HepG2 (cell line): ENCODE data around the gene LENEP. TPM values are rescaled to one million over a fixed set of nuclear protein-coding genes. Genes with fewer than 3 reads are reported as not detected.

ENCODE experiments used
- AGO1 ChIP-seq: fragments of 200-400 bp; formaldehyde crosslinking; IDR thresholded peaks from 2 replicates; pipeline ENCODE4 v1.6.1; 2017; ENCODE audit warnings: mild to moderate bottlenecking, low read depth, low read length, moderate library complexity; ENCODE audit not compliant: poor library complexity, severe bottlenecking
- ARHGAP35 ChIP-seq: sonication (generic); formaldehyde crosslinking; IDR thresholded peaks from 2 replicates; pipeline ENCODE4 v1.9.0; 2022; ENCODE audit warnings: mild to moderate bottlenecking, inconsistent platforms, moderate library complexity, missing genetic modification reagents, borderline replicate concordance
- CBX5 ChIP-seq: sonication (generic); formaldehyde crosslinking; IDR thresholded peaks from 2 replicates; pipeline ENCODE4 v1.4.0; 2020; ENCODE audit warnings: missing genetic modification reagents, borderline replicate concordance
- FOXP1 ChIP-seq, 2 experiments: fragments of 450-650 bp in 1 of 2; IDR thresholded peaks; 2 replicates each; pipeline ENCODE4 v1.6.1; 2017 to 2018; ENCODE audit warnings: antibody characterized with exemption in 1 of 2
- GABPA ChIP-seq, 2 experiments: IDR thresholded peaks; 2 replicates each; pipeline ENCODE4 v1.6.1; 2011 to 2016; ENCODE audit warnings: low read depth in 2 of 2, low read length in 1 of 2, missing biosample characterization in 1 of 2, missing genetic modification characterization in 1 of 2
- NONO ChIP-seq, 2 experiments: fragments of 450-650 bp in 1 of 2; sonication (generic) in 1 of 2; formaldehyde crosslinking in 1 of 2; IDR thresholded peaks in 1 of 2; conservative IDR thresholded peaks in 1 of 2; 2 replicates each; pipeline versions ENCODE4 v1.6.1 to v1.8.0; 2017 to 2022; ENCODE audit warnings: mild to moderate bottlenecking in 1 of 2, missing genetic modification reagents in 1 of 2, moderate library complexity in 1 of 2
- SCMH1 ChIP-seq: sonication (generic); formaldehyde crosslinking; IDR thresholded peaks from 2 replicates; pipeline ENCODE4 v1.9.0; 2021; ENCODE audit warnings: missing genetic modification reagents, mild to moderate bottlenecking, borderline replicate concordance
- SMAD9 ChIP-seq: sonication (generic); formaldehyde crosslinking; IDR thresholded peaks from 2 replicates; pipeline ENCODE4 v1.5.1; 2020; ENCODE audit warnings: mild to moderate bottlenecking, missing genetic modification reagents
- SOX13 ChIP-seq, 3 experiments: fragments of 450-650 bp in 1 of 3; sonication (generic) in 1 of 3; formaldehyde crosslinking in 1 of 3; IDR thresholded peaks in 2 of 3; conservative IDR thresholded peaks in 1 of 3; 2 replicates each; pipeline versions ENCODE4 v1.5.0 to v1.6.1; 2016 to 2020; ENCODE audit warnings: antibody characterized with exemption in 1 of 3, mild to moderate bottlenecking in 1 of 3, missing compliant biosample characterization in 1 of 3, missing genetic modification reagents in 1 of 3, moderate library complexity in 1 of 3
- XRCC5 ChIP-seq: fragments of 200-400 bp; formaldehyde crosslinking; optimal IDR thresholded peaks from 2 replicates; pipeline ENCODE3; 2017; ENCODE audit warnings: mild to moderate bottlenecking, low read length
- ZNF20 ChIP-seq: sonication (generic); formaldehyde crosslinking; IDR thresholded peaks from 2 replicates; pipeline ENCODE4 v1.4.0; 2020; ENCODE audit warnings: mild to moderate bottlenecking, moderate library complexity, missing genetic modification reagents
- ZNF24 ChIP-seq: fragments of 450-650 bp; IDR thresholded peaks from 2 replicates; pipeline ENCODE4 v1.6.1; 2017; ENCODE audit warnings: antibody characterized with exemption, mild to moderate bottlenecking
- ZNF33A ChIP-seq: sonication (generic); formaldehyde crosslinking; IDR thresholded peaks from 2 replicates; pipeline ENCODE4 v1.5.1; 2020; ENCODE audit warnings: missing genetic modification reagents, mild to moderate bottlenecking, moderate library complexity, borderline replicate concordance
- ZNF451 ChIP-seq: sonication (generic); formaldehyde crosslinking; IDR thresholded peaks from 2 replicates; pipeline ENCODE4 v1.5.0; 2020; ENCODE audit warnings: mild to moderate bottlenecking, missing genetic modification reagents
- ZNF558 ChIP-seq: sonication (generic); formaldehyde crosslinking; IDR thresholded peaks from 2 replicates; pipeline ENCODE4 v1.9.0; 2022; ENCODE audit warnings: mild to moderate bottlenecking, missing genetic modification reagents, borderline replicate concordance
- ZNF567 ChIP-seq: sonication (generic); formaldehyde crosslinking; IDR thresholded peaks from 2 replicates; pipeline ENCODE4 v1.8.1; 2023; ENCODE audit warnings: mild to moderate bottlenecking, missing genetic modification reagents, borderline replicate concordance
- ZNF780A ChIP-seq: sonication (generic); formaldehyde crosslinking; IDR thresholded peaks from 2 replicates; pipeline ENCODE4 v1.8.0; 2022; ENCODE audit warnings: mild to moderate bottlenecking, missing genetic modification reagents, moderate library complexity
- ZNF816 ChIP-seq: sonication (generic); formaldehyde crosslinking; IDR thresholded peaks from 2 replicates; pipeline ENCODE4 v1.8.0; 2022; ENCODE audit warnings: missing genetic modification reagents, mild to moderate bottlenecking, borderline replicate concordance
- ZSCAN5A ChIP-seq: sonication (generic); formaldehyde crosslinking; IDR thresholded peaks from 2 replicates; pipeline ENCODE4 v1.8.0; 2022; ENCODE audit warnings: mild to moderate bottlenecking, missing genetic modification reagents, borderline replicate concordance
- polyA plus RNA-seq, 8 experiments: library from polyadenylated mRNA; depleted of rRNA in 3 of 8; stranded (reverse) in 7 of 8; unstranded in 1 of 8; fragments of >200 nt; fragmentation: Illumina TruSeq in 4 of 8; extraction: Trizol in 4 of 8; gene quantifications; 2 replicates each; pipeline versions ENCODE4 v1.2.1 to v1.2.3, GENCODE V29; 2011 to 2016; ENCODE audit warnings: low read depth in 4 of 8, missing spikeins in 1 of 8, mixed read lengths in 1 of 8; ENCODE audit not compliant: insufficient read depth in 1 of 8
- total RNA-seq, 5 experiments: library from RNA; depleted of rRNA; stranded (reverse); fragments of >200 nt; fragmentation: Illumina TruSeq; extraction: Trizol; gene quantifications; 2 replicates each; pipeline ENCODE4 v1.2.3, GENCODE V29; 2016; ENCODE audit warnings: low read depth in 1 of 5
- TF ChIP-seq, protein P1 (sequence below): sonication (generic); formaldehyde crosslinking; IDR thresholded peaks from 2 replicates; pipeline ENCODE4 v1.5.0; 2020; ENCODE audit warnings: missing genetic modification reagents
- TF ChIP-seq, protein P2 (sequence below): sonication (generic); formaldehyde crosslinking; IDR thresholded peaks from 2 replicates; pipeline ENCODE4 v1.5.0; 2020; ENCODE audit warnings: mild to moderate bottlenecking, low read depth, missing genetic modification reagents, borderline replicate concordance
- TF ChIP-seq, protein P3 (sequence below): sonication (generic); formaldehyde crosslinking; IDR thresholded peaks from 2 replicates; pipeline ENCODE4 v1.8.0; 2022; ENCODE audit warnings: missing genetic modification reagents, mild to moderate bottlenecking, inconsistent platforms, borderline replicate concordance

Gene LENEP
- total and polyA plus RNA-seq, 2 of the 13 experiments (the other 11 are each of a cell fraction or from before 2014, with no cell fraction given), result 0.29 TPM; not detected in 1

DNA sequence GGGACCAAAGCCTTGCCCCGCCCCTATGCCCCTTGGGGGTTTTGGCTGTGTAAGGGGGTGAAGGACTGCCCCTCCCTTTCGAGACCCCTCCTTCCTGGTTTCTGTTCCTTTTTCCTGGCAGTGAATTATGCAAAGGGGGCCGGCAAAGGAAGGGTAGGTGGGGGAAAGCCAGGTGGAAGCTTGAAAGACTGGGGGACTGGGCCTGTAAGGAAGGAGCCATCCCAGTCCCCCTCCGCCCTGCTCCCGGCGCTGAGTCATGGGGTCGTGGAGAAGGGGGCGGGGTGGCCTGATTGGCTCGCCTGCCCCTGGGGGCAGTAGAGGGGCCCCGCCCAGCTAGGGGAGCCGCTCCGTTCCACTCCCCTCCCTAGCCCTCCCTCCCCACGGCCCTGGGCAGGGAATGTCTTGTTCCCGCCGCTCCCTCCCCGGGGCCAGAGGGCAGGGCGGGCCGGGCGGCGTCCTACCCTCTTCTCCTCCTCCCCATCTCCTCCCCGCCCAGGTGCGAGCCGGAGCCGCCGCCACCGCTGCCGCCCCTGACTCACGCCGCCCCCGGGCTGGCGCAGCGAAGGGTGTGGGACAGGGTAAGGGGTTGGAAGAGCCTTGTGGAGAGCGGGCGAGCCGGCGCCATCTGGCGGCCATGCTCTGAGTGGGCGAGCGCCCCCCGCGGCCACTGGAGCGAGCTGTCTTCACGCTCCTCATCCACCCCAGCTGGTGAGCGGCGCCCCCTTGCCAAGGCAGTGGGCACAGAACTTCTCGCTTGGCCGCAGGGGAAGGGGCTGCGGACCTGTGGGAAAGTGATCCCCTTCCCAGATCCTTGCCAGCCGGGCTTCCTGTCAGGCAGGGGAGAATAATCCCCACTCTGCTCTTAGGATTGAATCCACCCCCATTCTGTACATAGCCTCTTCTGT is 23.9 kb downstream of the LENEP start (continued):
- TF ChIP-seq AGO1 (peak; percentile 92), ZNF451 (peak; percentile 92), ZNF780A (no peak), XRCC5 (peak; percentile 99), ZNF816 (CRISPR knock-in tag) (no peak), FOXP1 (IDR thresholded peaks at IDR 0.05) (no peak), FOXP1 (CRISPR knock-in tag; IDR thresholded peaks at IDR 0.05) (0 out of 2 replicates have a peak, but pooled peaks have one; percentile 18), ZNF24 (no peak; the same call in 1 of the 2 replicates), ZNF33A (no peak), SOX13 (IDR thresholded peaks at IDR 0.05) (no peak; the same call in 1 of the 2 replicates), SOX13 (CRISPR knock-in tag; conservative IDR thresholded peaks at IDR 0.05 in 1 of 2, IDR thresholded peaks at IDR 0.05 in 1 of 2) (peak in 1 of 2 experiments; percentile 53; a peak in 2 of 4 replicates), CBX5 (peak; percentile 95; the same call in 1 of the 2 replicates), ZSCAN5A (CRISPR knock-in tag) (no peak), ZNF558 (CRISPR knock-in tag) (peak; percentile 59; the same call in 1 of the 2 replicates), SMAD9 (CRISPR knock-in tag) (no peak), ZNF567 (CRISPR knock-in tag) (no peak), NONO (IDR thresholded peaks at IDR 0.05) (no peak), NONO (CRISPR knock-in tag; conservative IDR thresholded peaks at IDR 0.05) (peak; percentile 97), ARHGAP35 (CRISPR knock-in tag) (peak; percentile 46; the same call in 1 of the 2 replicates), GABPA (IDR thresholded peaks at IDR 0.05; ENCODE audit: low read depth, low read length) (no peak), GABPA (CRISPR knock-in tag; IDR thresholded peaks at IDR 0.05; ENCODE audit: low read depth) (no peak; the same call in 1 of the 2 replicates), SCMH1 (CRISPR knock-in tag) (no peak), ZNF20 (no peak)
- TF ChIP-seq, protein P1, sequence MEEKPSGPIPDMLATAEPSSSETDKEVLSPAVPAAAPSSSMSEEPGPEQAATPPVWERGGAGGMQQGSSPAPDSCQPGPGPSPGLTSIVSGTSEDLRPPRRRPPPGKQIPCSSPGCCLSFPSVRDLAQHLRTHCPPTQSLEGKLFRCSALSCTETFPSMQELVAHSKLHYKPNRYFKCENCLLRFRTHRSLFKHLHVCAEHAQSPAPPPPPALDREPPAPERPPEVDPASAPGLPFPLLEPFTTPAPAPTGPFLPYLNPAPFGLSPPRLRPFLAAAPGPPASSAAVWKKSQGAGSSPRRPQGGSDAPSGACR (CRISPR knock-in tag), result peak; percentile 84; the same call in 1 of the 2 replicates
- TF ChIP-seq, protein P2, sequence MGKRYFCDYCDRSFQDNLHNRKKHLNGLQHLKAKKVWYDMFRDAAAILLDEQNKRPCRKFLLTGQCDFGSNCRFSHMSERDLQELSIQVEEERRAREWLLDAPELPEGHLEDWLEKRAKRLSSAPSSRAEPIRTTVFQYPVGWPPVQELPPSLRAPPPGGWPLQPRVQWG, result no peak
- TF ChIP-seq, protein P3, sequence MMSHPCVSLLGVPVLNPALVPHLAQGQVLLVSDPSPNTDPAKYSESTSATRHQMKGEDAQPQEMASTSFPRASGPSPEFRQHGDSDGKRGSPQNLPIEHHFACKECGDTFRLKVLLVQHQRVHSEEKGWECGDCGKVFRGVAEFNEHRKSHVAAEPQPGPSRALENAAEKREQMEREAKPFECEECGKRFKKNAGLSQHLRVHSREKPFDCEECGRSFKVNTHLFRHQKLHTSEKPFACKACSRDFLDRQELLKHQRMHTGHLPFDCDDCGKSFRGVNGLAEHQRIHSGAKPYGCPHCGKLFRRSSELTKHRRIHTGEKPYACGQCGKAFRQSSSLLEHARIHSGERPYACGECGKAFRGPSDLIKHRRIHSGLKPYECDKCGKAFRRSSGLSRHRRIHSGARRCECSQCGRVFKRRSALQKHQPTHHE (CRISPR knock-in tag), result peak; percentile 88; the same call in 1 of the 2 replicates
